MCF 10A (cell line): ENCODE measurements around the gene ADCY4. TPM values are rescaled to one million over a fixed set of nuclear protein-coding genes. Genes with fewer than 3 reads are reported as not detected.

Experiments used
- BruUV-seq: library from RNA; stranded (reverse); fragments of 400-500 nt; replicated peaks from 2 replicates; lab custom pipeline; 2021; lab: Mats Ljungman, UMichigan
- CTCF ChIA-PET: fragments of 300-600 bp; sonication (Branson Sonifier 250); formaldehyde crosslinking; extraction: SDS; loops from one replicate; lab custom pipeline; 2021; ENCODE audit warnings: antibody characterized with exemption, inconsistent platforms; lab: Yijun Ruan, JAX
- POLR2A ChIA-PET: fragments of 300-600, 350-650 bp; sonication (Branson Sonifier 250); formaldehyde crosslinking; extraction: SDS; loops from one replicate; lab custom pipeline; 2020; ENCODE audit warnings: antibody characterized with exemption, inconsistent platforms; lab: Yijun Ruan, JAX
- DNase-seq: peaks from one replicate; pipeline ENCODE4 v3.0.0-alpha.2; 2018; ENCODE audit not compliant: unreplicated experiment
- H3K27ac Mint-ChIP-seq: one replicate; pipeline ENCODE4 v1.8.0; 2022; ENCODE audit warnings: mild to moderate bottlenecking, low read depth, mixed read lengths; ENCODE audit not compliant: unreplicated experiment
- H3K27me3 Mint-ChIP-seq: one replicate; pipeline ENCODE4 v1.8.0; 2022; ENCODE audit warnings: mixed read lengths; ENCODE audit not compliant: insufficient read depth, unreplicated experiment
- H3K36me3 Mint-ChIP-seq: one replicate; pipeline ENCODE4 v1.8.0; 2022; ENCODE audit warnings: mild to moderate bottlenecking, moderate library complexity, mixed read lengths; ENCODE audit not compliant: insufficient read depth, unreplicated experiment
- H3K4me1 Mint-ChIP-seq: one replicate; pipeline ENCODE4 v1.8.0; 2022; ENCODE audit warnings: mixed read lengths; ENCODE audit not compliant: insufficient read depth, unreplicated experiment
- H3K4me3 Mint-ChIP-seq: one replicate; pipeline ENCODE4 v1.8.0; 2022; ENCODE audit warnings: mild to moderate bottlenecking, moderate library complexity, mixed read lengths; ENCODE audit not compliant: unreplicated experiment
- H3K9me3 Mint-ChIP-seq: one replicate; pipeline ENCODE4 v1.8.0; 2022; ENCODE audit warnings: mixed read lengths; ENCODE audit not compliant: unreplicated experiment
- CTCF ChIP-seq: fragments of 200-600 bp; IDR thresholded peaks from one replicate; pipeline ENCODE4 v1.8.0; 2022; ENCODE audit warnings: antibody characterized with exemption, mild to moderate bottlenecking; ENCODE audit not compliant: unreplicated experiment
- intact Hi-C: fragments of 100-400 bp; cut with micrococcal nuclease; formaldehyde crosslinking; loops from 2 replicates; pipeline ENCODE4 v1.14.1; 2022
- total RNA-seq: library from RNA; stranded (reverse); gene quantifications from 2 replicates; pipeline ENCODE4 v1.2.3, GENCODE V29; 2022

The ADCY4 gene
- total RNA-seq, 1 experiment from 2014 or later: not detected

GRCh38 chr14:24269368-24269767, 65.5 kb downstream of the ADCY4 start:
- BruUV-seq: no TSS peak
- no peaks in the 10 kb centered on the region for H3K27me3 Mint-ChIP-seq
- H3K27ac Mint-ChIP-seq: no peak overlapping the region
- peaks cover 49% of the 10 kb centered on the region for H3K4me1 Mint-ChIP-seq
- H3K36me3 Mint-ChIP-seq: peaks cover 24% of the 10 kb centered on the region
- TF ChIP-seq CTCF: no peak
- H3K4me3 Mint-ChIP-seq: peak overlapping the region; percentile 24
- intact Hi-C loops: no loop called here
- CTCF ChIA-PET: interaction anchor here (0.6 to 32.3 kb wide), 7 partner anchors 22 to 712 kb away, joined by 3 to 457 read pairs (median 4); partner anchors contain the start of genes CIDEB, DHRS1, LTB4R2 and NOP9
- POLR2A ChIA-PET: interaction anchor here (0.8 to 9.5 kb wide), 7 partner anchors 12 to 122 kb away, joined by 4 to 146 read pairs (median 22); partner anchors contain the start of genes CHMP4A, DHRS1, LTB4R2 and NOP9
- H3K9me3 Mint-ChIP-seq: no peaks in the 10 kb centered on the region
- no peak for DNase-seq

Other genes starting within 250 kb of the ADCY4 start
- gene PCK2, start 240.8 kb downstream of the ADCY4 start, total RNA-seq: 64.7 and 112 TPM in 2 replicates
- gene DCAF11, start 220.3 kb downstream of the ADCY4 start, total RNA-seq: 38.6 and 48.8 TPM in 2 replicates
- 1.3 and 2.1 TPM in 2 replicates for gene NRL, start 220.1 kb downstream of the ADCY4 start, total RNA-seq
- 0.47 TPM in 1 of 2 replicates, not detected in the other for gene FITM1, start 204.4 kb downstream of the ADCY4 start, total RNA-seq
- gene PSME1, start 198.9 kb downstream of the ADCY4 start, total RNA-seq: 126 and 135 TPM in 2 replicates
- 49.2 and 49.9 TPM in 2 replicates for gene EMC9, start 193.5 kb downstream of the ADCY4 start, total RNA-seq
- 134 and 135 TPM in 2 replicates for gene PSME2, start 188.5 kb downstream of the ADCY4 start, total RNA-seq
- 62.2 and 67.4 TPM in 2 replicates for gene RNF31, start 187.6 kb downstream of the ADCY4 start, total RNA-seq
- gene IRF9, start 173.8 kb downstream of the ADCY4 start, total RNA-seq: 13.6 and 23.8 TPM in 2 replicates
- 6.1 and 12.1 TPM in 2 replicates for gene REC8, start 163.0 kb downstream of the ADCY4 start, total RNA-seq
- 57.2 and 100 TPM in 2 replicates for gene IPO4, start 146.3 kb downstream of the ADCY4 start, total RNA-seq
- gene TM9SF1, start 139.6 kb downstream of the ADCY4 start, total RNA-seq: 67.8 and 103 TPM in 2 replicates
- gene TSSK4, start 129.4 kb downstream of the ADCY4 start, total RNA-seq: 0.68 and 1.2 TPM in 2 replicates
- 88.6 and 99.0 TPM in 2 replicates for gene CHMP4A, start 121.6 kb downstream of the ADCY4 start, total RNA-seq
- gene MDP1, start 119.0 kb downstream of the ADCY4 start, total RNA-seq: 11.0 and 20.2 TPM in 2 replicates
- 233 and 243 TPM in 2 replicates for gene NEDD8, start 102.7 kb downstream of the ADCY4 start, total RNA-seq
- gene GMPR2, start 102.1 kb downstream of the ADCY4 start, total RNA-seq: 77.3 and 79.9 TPM in 2 replicates
- gene TINF2, start 92.4 kb downstream of the ADCY4 start, total RNA-seq: 47.3 and 47.6 TPM in 2 replicates
- 16.9 and 26.2 TPM in 2 replicates for gene TGM1, start 71.9 kb downstream of the ADCY4 start, total RNA-seq
- 51.7 and 75.0 TPM in 2 replicates for gene RABGGTA, start 63.5 kb downstream of the ADCY4 start, total RNA-seq
- 29.2 and 29.7 TPM in 2 replicates for gene DHRS1, start 35.3 kb downstream of the ADCY4 start, total RNA-seq
- 29.8 and 31.9 TPM in 2 replicates for gene NOP9, start 35.2 kb downstream of the ADCY4 start, total RNA-seq
- gene CIDEB, start 27.1 kb downstream of the ADCY4 start, total RNA-seq: 0.52 and 1.3 TPM in 2 replicates
- gene LTB4R2, start 24.9 kb downstream of the ADCY4 start, total RNA-seq: 21.7 and 23.8 TPM in 2 replicates
- 15.8 and 19.9 TPM in 2 replicates for gene LTB4R, start 23.6 kb downstream of the ADCY4 start, total RNA-seq
- gene RIPK3, start 4.9 kb upstream of the ADCY4 start, total RNA-seq: not detected in 2 replicates
- 0.23 and 1.7 TPM in 2 replicates for gene NFATC4, start 33.1 kb upstream of the ADCY4 start, total RNA-seq
- not detected in 2 replicates for gene NYNRIN, start 63.9 kb upstream of the ADCY4 start, total RNA-seq
- 2.4 TPM in 2 replicates for gene CBLN3, start 94.6 kb upstream of the ADCY4 start, total RNA-seq
- gene KHNYN, start 94.9 kb upstream of the ADCY4 start, total RNA-seq: 63.0 TPM in 2 replicates
- 53.2 and 58.7 TPM in 2 replicates for gene SDR39U1, start 107.7 kb upstream of the ADCY4 start, total RNA-seq
- not detected in 2 replicates for gene CMA1, start 173.2 kb upstream of the ADCY4 start, total RNA-seq
- gene CTSG, start 241.2 kb upstream of the ADCY4 start, total RNA-seq: not detected in 2 replicates